ENCODE data around the gene PCDH15. TPM values are rescaled to one million over a fixed set of nuclear protein-coding genes. Genes with fewer than 3 reads are reported as not detected.

Gene PCDH15
- total and polyA plus RNA-seq, 3 donors from 2014 or later = 1.7 to 3.2 (median 2.8) TPM

- WGBS, 2 donors = 93 to 100% methylated on average over 1 of the region's 1 CpG
- no peaks in the 10 kb centered on the region for H3K9me3 ChIP-seq
- no peaks in the 10 kb centered on the region for H3K4me1 ChIP-seq
- DNase-seq = no peak
- no peaks in the 10 kb centered on the region for H3K36me3 ChIP-seq (ENCODE audit: low read depth, missing control alignments)
- no peaks in the 10 kb centered on the region for H3K27me3 ChIP-seq
- no peak for TF ChIP-seq CTCF (IDR thresholded peaks at IDR 0.05)
- no peak for TF ChIP-seq POLR2A (IDR thresholded peaks at IDR 0.05)
- intact Hi-C loops (cut with DNase I; ENCODE audit: low total_unique reads) = no loop called here
- H3K4me3 ChIP-seq = no peak overlapping the region
- H3K27ac ChIP-seq = no peak overlapping the region
Measured at GRCh38 chr10:54722075-54722474, 79.0 kb downstream of the PCDH15 start.

GRCh38 chr10:54710918-54711317, 90.1 kb downstream of the PCDH15 start:
- Histone ChIP-seq H3K9me3 (no peaks in the 10 kb centered on the region), H3K27ac (no peak overlapping the region), H3K36me3 (ENCODE audit: low read depth, missing control alignments) (no peaks in the 10 kb centered on the region), H3K4me1 (no peaks in the 10 kb centered on the region), H3K27me3 (no peaks in the 10 kb centered on the region), H3K4me3 (no peak overlapping the region)
- WGBS, 2 donors = 83 to 85% methylated on average over 3 of the region's 3 CpGs
- no peak for DNase-seq
- intact Hi-C loops (cut with DNase I; ENCODE audit: low total_unique reads) = no loop called here
- TF ChIP-seq CTCF (IDR thresholded peaks at IDR 0.05) = no peak
- no peak for TF ChIP-seq POLR2A (IDR thresholded peaks at IDR 0.05)

GRCh38 chr10:54708591-54708990, 92.4 kb downstream of the PCDH15 start:
- WGBS, 2 donors = 41 to 46% methylated on average over 8 of the region's 8 CpGs
- H3K27ac ChIP-seq = no peak overlapping the region
- no peak for DNase-seq
- no peak for TF ChIP-seq CTCF (IDR thresholded peaks at IDR 0.05)
- TF ChIP-seq POLR2A (IDR thresholded peaks at IDR 0.05) = no peak
- H3K4me1 ChIP-seq = no peaks in the 10 kb centered on the region
- no peaks in the 10 kb centered on the region for H3K27me3 ChIP-seq
- H3K9me3 ChIP-seq = no peaks in the 10 kb centered on the region
- H3K36me3 ChIP-seq (ENCODE audit: low read depth, missing control alignments) = no peaks in the 10 kb centered on the region
- no peak overlapping the region for H3K4me3 ChIP-seq
- intact Hi-C loops (cut with DNase I; ENCODE audit: low total_unique reads) = no loop called here

GRCh38 chr10:54708021-54708420, 93.0 kb downstream of the PCDH15 start:
- DNase-seq = no peak
- TF ChIP-seq POLR2A (IDR thresholded peaks at IDR 0.05) (no peak), CTCF (IDR thresholded peaks at IDR 0.05) (no peak)
- Histone ChIP-seq H3K27ac (no peak overlapping the region), H3K9me3 (no peaks in the 10 kb centered on the region), H3K4me1 (no peaks in the 10 kb centered on the region), H3K36me3 (ENCODE audit: low read depth, missing control alignments) (no peaks in the 10 kb centered on the region), H3K4me3 (no peak overlapping the region), H3K27me3 (no peaks in the 10 kb centered on the region)
- 76 to 77% methylated on average over 2 of the region's 2 CpGs for WGBS, 2 donors
- intact Hi-C loops (cut with DNase I; ENCODE audit: low total_unique reads) = no loop called here

- H3K36me3 ChIP-seq (ENCODE audit: low read depth, missing control alignments) = no peaks in the 10 kb centered on the region
- H3K9me3 ChIP-seq = no peaks in the 10 kb centered on the region
- H3K27me3 ChIP-seq = no peaks in the 10 kb centered on the region
- no peaks in the 10 kb centered on the region for H3K4me1 ChIP-seq
- 75 to 78% methylated on average over 3 of the region's 3 CpGs for WGBS, 2 donors
- no peak for TF ChIP-seq POLR2A (IDR thresholded peaks at IDR 0.05)
- intact Hi-C loops (cut with DNase I; ENCODE audit: low total_unique reads) = no loop called here
- no peak for DNase-seq
- H3K4me3 ChIP-seq = no peak overlapping the region
- no peak overlapping the region for H3K27ac ChIP-seq
Measured at GRCh38 chr10:54702583-54703485, 98.2 kb downstream of the PCDH15 start.

All from testis (tissue), 3 donors.